NCI-H748 treated with DMSO at 0.1 percent for 48 hours (cell line): ENCODE data around the gene KCNJ1.

Experiments used
- DNase-seq: peaks from one replicate; lab custom pipeline; 2025; lab: John Stamatoyannopoulos, UW

Gene KCNJ1

GRCh38 chr11:128822130-128822529 lies 45.0 kb downstream of the KCNJ1 start:
- no peak for DNase-seq

- no peak for DNase-seq
Measured at GRCh38 chr11:128821556-128821955, 45.5 kb downstream of the KCNJ1 start.

GRCh38 chr11:128819198-128819597 lies 47.9 kb downstream of the KCNJ1 start:
- no peak for DNase-seq

- DNase-seq, result no peak
Measured at GRCh38 chr11:128814856-128815705, 52.0 kb downstream of the KCNJ1 start.

- no peak for DNase-seq
Measured at GRCh38 chr11:128813729-128814128, 53.4 kb downstream of the KCNJ1 start.

- DNase-seq, result no peak
Measured at GRCh38 chr11:128810784-128811514, 56.1 kb downstream of the KCNJ1 start.

- DNase-seq, result no peak
Measured at GRCh38 chr11:128809128-128809527, 58.0 kb downstream of the KCNJ1 start.

GRCh38 chr11:128807909-128808308 lies 59.2 kb downstream of the KCNJ1 start:
- no peak for DNase-seq

GRCh38 chr11:128806506-128807261 lies 60.4 kb downstream of the KCNJ1 start:
- no peak for DNase-seq

- no peak for DNase-seq
Measured at GRCh38 chr11:128804481-128804880, 62.6 kb downstream of the KCNJ1 start.

- DNase-seq, result no peak
Measured at GRCh38 chr11:128803449-128804245, 63.4 kb downstream of the KCNJ1 start.

GRCh38 chr11:128803011-128803410 lies 64.1 kb downstream of the KCNJ1 start:
- DNase-seq, result no peak

GRCh38 chr11:128802358-128802981 lies 64.6 kb downstream of the KCNJ1 start:
- no peak for DNase-seq

- no peak for DNase-seq
Measured at GRCh38 chr11:128800871-128801417, 66.2 kb downstream of the KCNJ1 start.

- no peak for DNase-seq
Measured at GRCh38 chr11:128796270-128796669, 70.8 kb downstream of the KCNJ1 start.

- DNase-seq, result no peak
Measured at GRCh38 chr11:128790196-128790595, 76.9 kb downstream of the KCNJ1 start.

- DNase-seq, result no peak
Measured at GRCh38 chr11:128789497-128790150, 77.5 kb downstream of the KCNJ1 start.
